Measurements from ENCODE around the gene PADI1. TPM values are rescaled to one million over a fixed set of nuclear protein-coding genes. Genes with fewer than 3 reads are reported as not detected.

The PADI1 gene
- total RNA-seq = not detected

GRCh38 chr1:17204546-17205440 is at the start of gene PADI1:
PADI1 (plus strand) TSS chr1:17205128; CDS start chr1:17205218, 90 bp downstream.
- ATAC-seq (no peak), DNase-seq (no peak)
- no peak within 1 kb of the TSS for H3K4me3 ChIP-seq
- 50 to 65% methylated on average over 9 of the region's 9 CpGs for WGBS, 2 donors
- no peak within 1 kb of the TSS for H3K27ac ChIP-seq
- TF ChIP-seq POLR2A (IDR thresholded peaks at IDR 0.05) = no peak
- no peak for TF ChIP-seq CTCF (IDR thresholded peaks at IDR 0.05)
- H3K36me3 ChIP-seq (replicated peaks in 1 of 2; ENCODE audit: insufficient read depth in 1 of 2, low read depth in 2 of 2) = no peaks in the 10 kb centered on the region
- no peaks in the 10 kb centered on the region for H3K4me1 ChIP-seq
- no peaks in the 10 kb centered on the region for H3K27me3 ChIP-seq
- intact Hi-C loops (cut with DNase I) = no loop called here
- no peaks in the 10 kb centered on the region for H3K9me3 ChIP-seq

GRCh38 chr1:17155257-17155920 is 49.5 kb upstream of the PADI1 start:
- Histone ChIP-seq H3K4me3 (no peak overlapping the region), H3K36me3 (replicated peaks in 1 of 2; ENCODE audit: insufficient read depth in 1 of 2, low read depth in 2 of 2) (no peaks in the 10 kb centered on the region), H3K4me1 (no peaks in the 10 kb centered on the region), H3K9me3 (peaks cover 0 to 22% (median 0%) of the 10 kb centered on the region in 3 donors), H3K27me3 (peaks cover 0 to 4% of the 10 kb centered on the region in 2 donors), H3K27ac (no peak overlapping the region)
- no peak for ATAC-seq
- intact Hi-C loops (cut with DNase I) = no loop called here
- TF ChIP-seq POLR2A (IDR thresholded peaks at IDR 0.05) (no peak), CTCF (IDR thresholded peaks at IDR 0.05) (no peak)
- no peak for DNase-seq
- 0 to 9% methylated on average over 2 of the region's 2 CpGs for WGBS, 2 donors

GRCh38 chr1:17156108-17156507 is 48.8 kb upstream of the PADI1 start:
- H3K4me1 ChIP-seq = no peaks in the 10 kb centered on the region
- DNase-seq = no peak
- no peaks in the 10 kb centered on the region for H3K36me3 ChIP-seq (replicated peaks in 1 of 2; ENCODE audit: insufficient read depth in 1 of 2, low read depth in 2 of 2)
- intact Hi-C loops (cut with DNase I) = no loop called here
- TF ChIP-seq POLR2A (IDR thresholded peaks at IDR 0.05) = no peak
- no peak for TF ChIP-seq CTCF (IDR thresholded peaks at IDR 0.05)
- no peak overlapping the region for H3K27ac ChIP-seq
- no peak overlapping the region for H3K4me3 ChIP-seq
- WGBS, 2 donors = 63 to 65% methylated on average over 3 of the region's 3 CpGs
- no peaks in the 10 kb centered on the region for H3K27me3 ChIP-seq
- peaks cover 0 to 22% (median 0%) of the 10 kb centered on the region in 3 donors for H3K9me3 ChIP-seq
- no peak for ATAC-seq

GRCh38 chr1:17158961-17159360 is 46.0 kb upstream of the PADI1 start:
- intact Hi-C loops (cut with DNase I) = no loop called here
- no peaks in the 10 kb centered on the region for H3K27me3 ChIP-seq
- no peaks in the 10 kb centered on the region for H3K4me1 ChIP-seq
- H3K36me3 ChIP-seq (replicated peaks in 1 of 2; ENCODE audit: insufficient read depth in 1 of 2, low read depth in 2 of 2) = no peaks in the 10 kb centered on the region
- DNase-seq (no peak), ATAC-seq (no peak)
- no peak overlapping the region for H3K4me3 ChIP-seq
- H3K27ac ChIP-seq = no peak overlapping the region
- WGBS, 2 donors = 83 to 100% methylated on average over 2 of the region's 2 CpGs
- H3K9me3 ChIP-seq = peaks cover 0 to 11% (median 0%) of the 10 kb centered on the region in 3 donors
- TF ChIP-seq POLR2A (IDR thresholded peaks at IDR 0.05) = no peak
- no peak for TF ChIP-seq CTCF (IDR thresholded peaks at IDR 0.05)

All from body of pancreas (tissue), 4 donors.